ENCODE measurements around the gene INHBC.

INHBC gene

GRCh38 chr12:57500213-57500612 lies 65.6 kb downstream of the INHBC start:
- TF ChIP-seq CTCF (IDR thresholded peaks at IDR 0.05; ENCODE audit: low read depth, low read length) = no peak
- in situ Hi-C loops (cut with HindIII; ENCODE audit: low sequenced_read_pairs) = no loop called here
- no peak for DNase-seq (ENCODE audit: low read depth, low spot score)
- no peak overlapping the region for H3K4me3 ChIP-seq (ENCODE audit: low read depth, low read length)
